K562 (cell line): ENCODE measurements around the gene ARID3A. TPM values are rescaled to one million over a fixed set of nuclear protein-coding genes. Genes with fewer than 3 reads are reported as not detected.

Experiments
- ATAC-seq: fragments of 200-7000 bp; cut with Tn5 transposase; 3 replicates; pipeline ENCODE4 v1.9.1; 2020; ENCODE audit warnings: moderate library complexity
- BruUV-seq: library from RNA; stranded (reverse); fragments of 400-500 nt; replicated peaks from 2 replicates; lab custom pipeline; 2021; lab: Mats Ljungman, UMichigan
- CTCF ChIA-PET: fragments of 300-600 bp; formaldehyde crosslinking; extraction: SDS; loops from one replicate; lab custom pipeline; 2021; ENCODE audit warnings: low intra/inter-chr PET ratio; lab: Yijun Ruan, JAX
- POLR2A ChIA-PET: fragments of 300-600, 350-650 bp; sonication (Branson Sonifier 250); formaldehyde crosslinking; extraction: SDS; loops from one replicate; lab custom pipeline; 2021; ENCODE audit warnings: antibody characterized with exemption, inconsistent platforms; lab: Yijun Ruan, JAX
- DNase-seq, 4 experiments: peaks; one replicate each; pipeline versions ENCODE4 v3.0.0 to v3.0.0-alpha.2; 2011 to 2018; ENCODE audit warnings: low spot score in 3 of 4, mixed read lengths in 3 of 4; ENCODE audit errors: extremely low read depth in 1 of 4
- FAIRE-seq: peaks from 2 replicates; lab custom pipeline; 2011; peaks lifted over from hg19 to GRCh38; lab: Jason Lieb, UNC
- H2AFZ ChIP-seq: 2 replicates; pipeline ENCODE4 v1.6.0; 2011; ENCODE audit warnings: low read depth, low read length, control low read depth, inconsistent platforms
- H3K27ac ChIP-seq: fragments of 200-600 bp; 3 replicates; pipeline ENCODE4 v1.8.0; 2011; ENCODE audit warnings: low read depth, mild to moderate bottlenecking, control low read depth, inconsistent platforms, low read length, moderate library complexity, mixed read lengths; ENCODE audit errors: extremely low read depth
- H3K27me3 ChIP-seq, 2 experiments: fragments of 300-600 bp in 1 of 2; 2 replicates in 1 of 2; 3 replicates in 1 of 2; pipeline versions ENCODE4 v1.6.0 to v1.8.0; 2011; ENCODE audit warnings: inconsistent platforms in 2 of 2, low read length in 2 of 2, mild to moderate bottlenecking in 1 of 2, mixed read lengths in 1 of 2, moderate library complexity in 1 of 2; ENCODE audit not compliant: control insufficient read depth in 2 of 2, insufficient read depth in 2 of 2
- H3K36me3 ChIP-seq: fragments of 300-600 bp; 3 replicates; pipeline ENCODE4 v1.8.0; 2011; ENCODE audit warnings: mild to moderate bottlenecking, low read length, inconsistent platforms; ENCODE audit not compliant: control insufficient read depth, insufficient read depth
- H3K4me1 ChIP-seq, 2 experiments: fragments of 200-600 bp in 1 of 2; replicated peaks in 1 of 2; 2 replicates in 1 of 2; 3 replicates in 1 of 2; pipeline versions ENCODE4 v1.5.1 to v1.8.0; 2011; ENCODE audit warnings: inconsistent platforms in 2 of 2, low read length in 2 of 2, mild to moderate bottlenecking in 1 of 2, mixed read lengths in 1 of 2, moderate library complexity in 1 of 2; ENCODE audit not compliant: control insufficient read depth in 2 of 2, insufficient read depth in 2 of 2
- H3K4me2 ChIP-seq: 2 replicates; pipeline ENCODE4 v1.6.1; 2011; ENCODE audit warnings: low read length, control low read depth, inconsistent platforms, mixed read lengths; ENCODE audit not compliant: insufficient read depth
- H3K4me3 ChIP-seq: fragments of 200-600 bp; sonication (generic), shearing (Covaris generic); 2 replicates; pipeline ENCODE4 v1.5.1; 2016; ENCODE audit warnings: control low read depth, inconsistent platforms
- H3K79me2 ChIP-seq: fragments of 200-600 bp; 3 replicates; pipeline ENCODE4 v1.8.0; 2011; ENCODE audit warnings: low read length, inconsistent platforms; ENCODE audit not compliant: control insufficient read depth, insufficient read depth
- H3K9ac ChIP-seq, 2 experiments: 2 replicates each; pipeline versions ENCODE4 v1.6.0 to v1.6.1; 2011; ENCODE audit warnings: low read depth in 2 of 2, low read length in 2 of 2, control low read depth in 1 of 2, inconsistent platforms in 1 of 2, mild to moderate bottlenecking in 1 of 2, mixed read lengths in 1 of 2; ENCODE audit not compliant: insufficient read depth in 1 of 2
- H3K9me1 ChIP-seq: one replicate; pipeline ENCODE4 v1.6.0; 2011; ENCODE audit warnings: inconsistent platforms, mild to moderate bottlenecking, low read length, moderate library complexity; ENCODE audit not compliant: control insufficient read depth, insufficient read depth
- H3K9me3 ChIP-seq: replicated peaks from 2 replicates; pipeline ENCODE4 v1.5.1; 2011; ENCODE audit warnings: low read depth, low read length, inconsistent platforms; ENCODE audit not compliant: control insufficient read depth, insufficient read depth
- H4K20me1 ChIP-seq: replicated peaks from 2 replicates; pipeline ENCODE4 v1.6.1; 2011; ENCODE audit warnings: low read length, inconsistent platforms, mixed read lengths; ENCODE audit not compliant: control insufficient read depth, insufficient read depth
- BCLAF1 ChIP-seq, 2 experiments: fragments of 450-650 bp in 1 of 2; IDR thresholded peaks; 2 replicates each; pipeline ENCODE4 v1.6.1; 2011 to 2017; ENCODE audit warnings: low read depth in 2 of 2, antibody characterized with exemption in 1 of 2, borderline replicate concordance in 1 of 2, low read length in 1 of 2, mild to moderate bottlenecking in 1 of 2, mixed read lengths in 1 of 2; ENCODE audit not compliant: control insufficient read depth in 1 of 2
- HNRNPL ChIP-seq: fragments of 200-400 bp; formaldehyde crosslinking; IDR thresholded peaks from 2 replicates; pipeline ENCODE4 v1.6.1; 2017; ENCODE audit warnings: low read depth, mild to moderate bottlenecking, low read length
- NR4A1 ChIP-seq, 2 experiments: fragments of 250-450 bp in 1 of 2; fragments of 450-650 bp in 1 of 2; sonication (Bioruptor Pico) in 1 of 2; IDR thresholded peaks; 2 replicates each; pipeline versions ENCODE4 v1.4.0 to v1.6.1; 2016 to 2020; ENCODE audit warnings: mild to moderate bottlenecking in 2 of 2, missing compliant biosample characterization in 1 of 2, missing genetic modification characterization in 1 of 2, moderate library complexity in 1 of 2
- POLR2B ChIP-seq: fragments of 450-650 bp; IDR thresholded peaks from 2 replicates; pipeline ENCODE4 v1.6.1; 2018; ENCODE audit warnings: low read depth; ENCODE audit not compliant: partially characterized antibody
- ZBTB7A ChIP-seq: IDR thresholded peaks from 2 replicates; pipeline ENCODE4 v1.6.1; 2011; ENCODE audit warnings: low read depth, mild to moderate bottlenecking, low read length, moderate library complexity, borderline replicate concordance; ENCODE audit not compliant: control insufficient read depth
- ZC3H4 ChIP-seq: sonication (generic); formaldehyde crosslinking; IDR thresholded peaks from 2 replicates; pipeline ENCODE4 v1.9.0; 2021; ENCODE audit warnings: missing genetic modification reagents, borderline replicate concordance
- ZFP36 ChIP-seq: fragments of 150-350 bp; IDR thresholded peaks from 2 replicates; pipeline ENCODE4 v1.6.1; 2018; ENCODE audit warnings: low read length, low read depth; ENCODE audit not compliant: partially characterized antibody
- ZNF280B ChIP-seq: fragments of 250-450 bp; sonication (Bioruptor Pico); IDR thresholded peaks from 2 replicates; pipeline ENCODE4 v1.5.1; 2021; ENCODE audit warnings: mild to moderate bottlenecking
- WGBS: fragments of 100-300 bp; shearing (Covaris generic); methylation state at CpG from one replicate; pipeline ENCODE4 v1.1.6; 2016; ENCODE audit warnings: low coverage, mixed read lengths; ENCODE audit not compliant: insufficient coverage; ENCODE audit errors: missing lambda C conversion rate; 5-methylcytosine and 5-hydroxymethylcytosine counted together
- in situ Hi-C: fragments of 300-500 bp; cut with MboI; formaldehyde crosslinking; loops from 4 replicates; pipeline ENCODE4 v1.15.0; 2018; ENCODE audit warnings: inconsistent platforms, mixed read lengths
- intact Hi-C: fragments of 100-400 bp; cut with micrococcal nuclease; formaldehyde crosslinking; loops from 2 replicates; pipeline ENCODE4 v1.14.2; 2022
- polyA plus RNA-seq, 8 experiments: library from polyadenylated mRNA; depleted of rRNA in 4 of 8; stranded (reverse) in 5 of 8; unstranded in 3 of 8; fragments of >200 nt; fragmentation: Nextera tagmentation in 2 of 8; fragmentation: Illumina TruSeq in 1 of 8; extraction: Ambion mirVana in 2 of 8; extraction: Trizol in 1 of 8; gene quantifications; 2 replicates each; pipeline versions ENCODE4 v1.2.1 to v1.2.3, GENCODE V29; 2011 to 2014; ENCODE audit warnings: inconsistent platforms in 1 of 8, missing spikeins in 1 of 8
- total RNA-seq, 7 experiments: library from RNA; depleted of rRNA in 6 of 7; stranded (reverse); fragments of >200 nt in 6 of 7; fragmentation: Illumina TruSeq in 2 of 7; extraction: Trizol in 2 of 7; gene quantifications; 2 replicates each; pipeline versions ENCODE4 v1.2.1 to v1.2.3, GENCODE V29; 2011 to 2021; ENCODE audit warnings: low replicate concordance in 1 of 7
- TF ChIP-seq, protein P1 (sequence below): sonication (generic); formaldehyde crosslinking; IDR thresholded peaks from 2 replicates; pipeline ENCODE4 v1.8.0; 2022; ENCODE audit warnings: mild to moderate bottlenecking, missing genetic modification reagents

ARID3A gene
- total and polyA plus RNA-seq, 9 of the 15 experiments (the other 6 are each of a cell fraction or from before 2014, with no cell fraction given): 1.4 to 118 (median 31.2) TPM

DNA sequence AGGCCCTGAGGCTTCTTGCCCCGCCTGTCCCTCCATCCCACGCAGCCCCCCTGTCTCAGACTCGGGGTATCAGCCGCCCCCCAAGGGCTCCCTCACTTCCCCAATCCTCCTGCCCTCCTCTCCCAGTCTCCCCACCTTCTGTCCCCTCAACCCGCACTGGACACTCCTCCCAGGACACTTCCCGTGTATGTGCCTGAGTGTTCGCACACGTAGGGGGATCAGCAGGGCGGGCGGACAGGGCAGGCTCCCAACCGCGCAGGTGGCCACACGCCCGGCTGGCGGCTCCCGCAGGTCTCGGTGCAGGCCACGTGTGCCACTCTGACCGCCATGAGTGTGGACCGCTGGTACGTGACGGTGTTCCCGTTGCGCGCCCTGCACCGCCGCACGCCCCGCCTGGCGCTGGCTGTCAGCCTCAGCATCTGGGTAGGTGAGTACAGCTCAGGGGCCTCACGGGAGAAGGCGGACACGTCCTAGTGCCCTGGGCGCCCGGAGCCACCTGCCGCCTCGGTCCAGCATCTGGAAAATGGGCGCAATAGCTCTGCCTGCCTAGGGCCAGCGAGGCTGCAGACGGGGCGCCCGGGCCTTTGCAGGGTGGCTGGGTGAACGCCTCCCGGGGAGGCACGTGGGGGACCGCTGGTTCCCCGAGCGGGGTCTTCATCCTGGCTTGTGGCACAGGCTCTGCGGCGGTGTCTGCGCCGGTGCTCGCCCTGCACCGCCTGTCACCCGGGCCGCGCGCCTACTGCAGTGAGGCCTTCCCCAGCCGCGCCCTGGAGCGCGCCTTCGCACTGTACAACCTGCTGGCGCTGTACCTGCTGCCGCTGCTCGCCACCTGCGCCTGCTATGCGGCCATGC lies 6.4 kb upstream of the ARID3A start (continued):
- TF ChIP-seq NR4A1 (CRISPR knock-in tag; IDR thresholded peaks at IDR 0.05) (no peak), NR4A1 (tag; IDR thresholded peaks at IDR 0.05) (no peak)

- no peak overlapping the region for H3K4me3 ChIP-seq
- BruUV-seq: no TSS peak
- TF ChIP-seq ZNF280B (CRISPR knock-in tag) (no peak), ZFP36 (peak; percentile 14), HNRNPL (0 out of 2 replicates have a peak, but pooled peaks have one; percentile 28), POLR2B (no peak), ZC3H4 (CRISPR knock-in tag) (no peak), ZBTB7A (peak; percentile 34; the same call in 1 of the 2 replicates), BCLAF1 (IDR thresholded peaks at IDR 0.05; ENCODE audit: borderline replicate concordance in 1 of 2, control insufficient read depth in 1 of 2, low read depth in 2 of 2, low read length in 1 of 2) (no peak)
- TF ChIP-seq, protein P1, sequence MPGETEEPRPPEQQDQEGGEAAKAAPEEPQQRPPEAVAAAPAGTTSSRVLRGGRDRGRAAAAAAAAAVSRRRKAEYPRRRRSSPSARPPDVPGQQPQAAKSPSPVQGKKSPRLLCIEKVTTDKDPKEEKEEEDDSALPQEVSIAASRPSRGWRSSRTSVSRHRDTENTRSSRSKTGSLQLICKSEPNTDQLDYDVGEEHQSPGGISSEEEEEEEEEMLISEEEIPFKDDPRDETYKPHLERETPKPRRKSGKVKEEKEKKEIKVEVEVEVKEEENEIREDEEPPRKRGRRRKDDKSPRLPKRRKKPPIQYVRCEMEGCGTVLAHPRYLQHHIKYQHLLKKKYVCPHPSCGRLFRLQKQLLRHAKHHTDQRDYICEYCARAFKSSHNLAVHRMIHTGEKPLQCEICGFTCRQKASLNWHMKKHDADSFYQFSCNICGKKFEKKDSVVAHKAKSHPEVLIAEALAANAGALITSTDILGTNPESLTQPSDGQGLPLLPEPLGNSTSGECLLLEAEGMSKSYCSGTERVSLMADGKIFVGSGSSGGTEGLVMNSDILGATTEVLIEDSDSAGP (CRISPR knock-in tag): no peak
These were observed 5.6 kb upstream of the ARID3A start for GRCh38 chr19:920051-920864.

More at GRCh38 chr19:920051-920864, 5.6 kb upstream of the ARID3A start:
- in situ Hi-C loops (loop anchor here (5.0 kb wide), 3 partner anchors 62 to 322 kb away; partner anchors contain the start of genes ATP5F1D and WDR18), intact Hi-C loops (no loop called here)
- DNase-seq: no peak
- CTCF ChIA-PET: interaction anchor here (0.6 to 8.8 kb wide), 4 partner anchors 62 to 321 kb away, joined by 6 to 158 read pairs (median 52); partner anchors contain the start of genes ATP5F1D and WDR18
- Histone ChIP-seq H3K9ac (no peak overlapping the region), H3K27me3 (no peaks in the 10 kb centered on the region), H2AFZ (no peak overlapping the region), H4K20me1 (no peaks in the 10 kb centered on the region), H3K79me2 (peaks cover 47% of the 10 kb centered on the region), H3K9me3 (no peaks in the 10 kb centered on the region), H3K4me2 (no peak overlapping the region), H3K27ac (no peak overlapping the region), H3K9me1 (no peaks in the 10 kb centered on the region), H3K36me3 (peaks cover 8% of the 10 kb centered on the region; the same call in 1 of the 3 replicates), H3K4me1 (peaks cover 8 to 78% of the 10 kb centered on the region in 2 experiments; a peak in 4 of 5 replicates)
- POLR2A ChIA-PET: interaction anchor here (0.6 kb wide), 2 partner anchors 64 to 81 kb away, joined by 3 read pairs; partner anchors contain the start of gene WDR18
- WGBS: 97% methylated on average over 22 of the region's 84 CpGs
- FAIRE-seq: no peak
- no peak for ATAC-seq
